CD4-positive, alpha-beta T cell treated with Interleukin-15 for 1 hour (primary cell): ENCODE data around the gene TRAPPC2L.

Experiments used
- DNase-seq: peaks from one replicate; pipeline ENCODE4 v3.0.0-alpha.2; 2020

TRAPPC2L gene

DNA sequence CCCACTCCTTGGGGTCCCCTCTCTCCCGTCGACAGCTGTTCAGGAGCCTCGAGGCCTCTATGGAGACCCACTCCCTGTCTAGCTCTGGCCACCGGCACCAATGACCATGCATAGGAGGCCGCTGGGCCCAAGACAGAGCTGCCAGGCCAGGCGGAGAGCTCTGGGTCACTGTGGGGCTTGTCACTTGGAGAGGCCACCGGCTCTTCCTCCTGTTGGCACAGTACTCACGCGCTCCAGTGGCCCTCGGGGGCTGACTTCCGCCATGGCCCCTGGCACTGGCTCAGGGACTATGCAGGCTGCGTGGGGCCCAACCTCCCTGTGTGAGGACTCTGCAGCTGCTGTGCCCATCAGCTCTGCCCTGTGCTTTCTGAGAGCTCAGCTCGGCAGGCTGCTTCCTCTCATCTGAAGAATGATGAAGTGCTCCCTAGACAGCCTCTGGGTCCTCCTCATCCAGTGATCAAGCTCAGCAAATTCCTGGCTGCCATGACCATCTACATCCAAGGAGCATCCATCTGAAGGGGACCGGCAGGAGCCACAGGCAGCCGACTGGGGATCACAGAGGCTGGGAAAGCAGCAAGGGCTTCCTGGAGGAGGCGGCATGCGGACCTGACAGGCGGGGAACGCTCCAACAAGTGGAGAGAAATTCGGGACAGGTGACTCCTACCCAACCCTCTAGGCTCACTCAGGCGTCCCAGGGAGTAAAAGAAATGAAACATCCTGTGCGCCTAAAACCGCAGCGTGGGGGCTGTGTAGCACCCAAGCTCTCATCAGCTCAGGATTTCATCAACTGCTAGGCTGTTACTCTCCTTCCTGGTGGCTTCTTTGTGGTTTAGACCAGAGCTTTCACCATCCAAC is 17.0 kb upstream of the TRAPPC2L start:
- no peak for DNase-seq

DNA sequence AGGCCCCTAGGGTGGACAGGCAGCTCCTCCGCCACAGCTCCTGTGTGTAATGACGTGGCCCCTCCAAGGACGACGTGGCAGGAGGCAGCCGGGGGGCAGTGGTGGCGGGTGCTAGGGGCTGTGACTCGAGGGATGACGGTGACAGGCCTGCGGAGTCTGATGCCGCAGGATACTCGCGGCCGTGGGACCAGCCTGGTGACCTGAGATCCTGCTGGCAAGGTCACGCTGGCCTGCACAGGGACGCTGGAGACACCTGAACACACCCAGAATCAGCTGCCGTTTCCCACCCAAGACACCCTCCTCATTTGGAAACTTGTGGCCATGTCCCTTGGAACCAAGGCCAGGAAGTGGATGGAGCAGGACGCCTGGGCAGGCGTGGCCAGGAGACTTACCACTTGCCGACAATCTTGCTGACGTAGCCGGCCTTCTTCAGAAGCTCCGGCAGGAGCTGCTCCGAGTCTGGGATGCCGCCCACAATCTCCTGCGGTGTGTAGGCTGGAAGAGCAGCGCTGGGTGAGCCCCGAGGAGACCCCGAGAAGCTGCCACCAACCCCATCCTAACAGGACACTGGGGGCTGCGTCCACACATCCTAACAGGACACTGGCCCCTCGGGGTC is 16.2 kb upstream of the TRAPPC2L start:
- DNase-seq: no peak

DNA sequence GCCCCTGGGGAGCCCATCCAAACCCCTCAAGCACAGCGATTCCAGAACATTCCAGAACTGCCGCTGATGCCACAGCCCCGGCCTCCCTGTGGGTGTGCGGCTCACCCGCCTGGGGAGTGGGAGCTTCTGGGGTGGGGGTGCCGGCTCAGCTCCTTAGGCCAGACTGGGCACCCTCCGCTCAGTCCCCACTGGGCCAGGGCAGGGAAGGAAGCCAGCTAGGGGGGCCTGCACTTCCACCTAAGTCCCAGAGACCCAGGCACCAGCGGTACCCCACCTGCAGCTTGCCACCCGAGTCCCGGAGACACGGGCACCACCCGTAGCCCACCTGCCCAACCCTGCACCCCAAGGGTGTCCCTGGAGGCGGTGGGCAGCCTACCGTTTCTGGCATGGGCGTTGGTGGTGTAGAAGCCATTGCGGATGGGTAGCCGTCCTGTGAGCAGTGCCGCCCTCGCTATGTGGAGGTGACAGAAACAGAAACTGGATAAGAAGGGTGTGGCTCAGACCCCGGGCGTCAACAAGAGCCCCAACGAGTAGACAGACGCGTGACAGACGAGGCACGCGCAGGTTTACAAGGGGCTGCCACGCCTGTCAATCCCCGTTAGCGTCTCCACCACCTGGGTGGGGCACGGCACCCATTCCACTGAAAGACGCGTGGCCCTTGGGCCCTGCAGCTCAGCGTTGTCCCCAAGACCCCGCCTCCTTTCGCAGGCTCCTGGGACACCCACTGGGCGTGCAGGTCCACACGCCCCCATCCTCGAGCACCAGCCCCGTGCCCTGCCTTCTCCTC is 15.2 kb upstream of the TRAPPC2L start:
- no peak for DNase-seq

DNA sequence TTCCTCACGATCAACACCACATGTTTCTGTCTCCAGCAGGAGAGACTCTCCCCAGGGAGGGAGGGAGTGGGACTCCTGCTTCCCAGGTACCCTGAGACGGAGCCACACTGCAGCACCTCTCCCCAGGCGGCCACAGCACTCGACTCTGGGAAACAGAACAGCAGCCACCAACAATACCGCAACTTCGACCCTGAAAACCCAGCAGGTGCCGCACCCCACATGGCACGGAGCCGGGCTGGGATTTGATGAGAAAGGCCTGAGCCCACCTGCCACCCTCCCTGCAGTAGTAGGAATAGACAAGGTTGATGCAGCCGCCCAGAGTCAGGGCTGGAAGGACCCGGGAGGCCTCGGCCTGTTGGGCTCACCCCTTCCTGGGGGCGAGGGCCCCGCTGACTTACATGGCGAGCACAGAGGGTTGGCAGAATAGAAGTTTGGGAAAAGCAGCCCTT is 14.6 kb upstream of the TRAPPC2L start:
- no peak for DNase-seq

DNA sequence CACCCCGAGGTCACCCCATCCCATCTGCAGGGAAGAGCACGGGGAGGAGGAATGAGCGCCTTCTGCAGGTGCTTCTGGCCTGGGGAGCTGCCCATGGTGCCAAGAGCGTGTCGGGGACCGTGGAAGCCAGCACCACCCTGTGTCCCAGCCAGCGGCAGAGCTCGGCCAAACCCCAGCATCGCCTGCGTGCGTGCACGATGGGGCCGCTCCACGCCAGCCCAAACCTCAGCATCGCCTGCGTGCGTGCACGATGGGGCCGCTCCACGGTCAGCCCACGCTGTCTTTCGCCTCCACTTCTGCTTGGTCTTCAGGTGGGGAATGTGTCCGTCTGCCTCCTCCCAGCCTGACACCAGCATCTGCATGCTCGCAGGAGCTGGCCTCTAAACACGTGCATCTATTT is 14.1 kb upstream of the TRAPPC2L start:
- DNase-seq: no peak

DNA sequence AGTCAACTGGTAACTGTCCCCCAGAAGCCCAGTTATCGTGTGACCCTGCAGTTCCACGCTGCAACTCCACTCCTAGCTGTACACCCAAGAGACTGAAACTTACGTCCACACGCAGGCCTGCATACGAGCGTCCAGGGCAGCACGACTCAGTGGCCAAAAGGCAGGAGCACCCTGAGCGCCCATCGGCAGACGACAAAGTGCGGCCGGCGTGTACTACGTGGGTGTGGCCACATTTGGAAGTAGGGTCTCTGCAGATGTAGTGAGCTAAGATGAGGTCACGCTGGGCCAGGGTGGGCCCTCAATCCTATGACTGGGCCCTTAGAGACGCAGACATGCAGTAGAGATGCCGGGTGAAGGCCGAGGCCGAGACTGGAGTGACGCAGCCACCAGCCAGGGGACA is 13.7 kb upstream of the TRAPPC2L start:
- no peak for DNase-seq

DNA sequence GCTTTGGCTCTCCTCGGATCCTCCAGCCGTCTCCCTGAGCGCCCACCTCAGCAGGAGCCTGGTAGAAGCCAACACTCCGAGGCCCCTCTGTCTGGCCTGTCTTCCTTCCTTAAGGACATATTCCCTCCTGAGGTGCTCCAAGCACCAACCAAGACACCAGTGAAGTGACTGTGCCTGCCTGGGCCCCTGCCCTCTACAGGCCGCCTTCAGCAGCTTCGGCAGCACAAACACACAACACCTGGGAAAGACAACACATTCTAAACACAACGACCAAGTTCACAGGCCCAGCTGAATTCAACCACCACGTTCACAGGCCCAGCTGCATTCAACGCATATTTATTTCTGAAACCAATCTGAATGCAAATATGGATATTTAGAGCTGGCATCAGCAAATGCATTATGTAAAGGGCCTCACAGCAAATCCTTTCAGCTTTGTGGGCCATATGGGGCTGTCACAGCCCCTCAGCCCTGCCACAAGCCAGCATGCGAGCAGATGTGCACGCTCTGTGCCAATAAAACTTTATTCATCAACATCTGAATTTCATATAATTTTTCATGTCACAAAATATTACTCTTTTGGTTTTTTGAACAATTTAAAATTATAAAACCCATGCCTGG is 12.4 kb upstream of the TRAPPC2L start:
- no peak for DNase-seq

DNA sequence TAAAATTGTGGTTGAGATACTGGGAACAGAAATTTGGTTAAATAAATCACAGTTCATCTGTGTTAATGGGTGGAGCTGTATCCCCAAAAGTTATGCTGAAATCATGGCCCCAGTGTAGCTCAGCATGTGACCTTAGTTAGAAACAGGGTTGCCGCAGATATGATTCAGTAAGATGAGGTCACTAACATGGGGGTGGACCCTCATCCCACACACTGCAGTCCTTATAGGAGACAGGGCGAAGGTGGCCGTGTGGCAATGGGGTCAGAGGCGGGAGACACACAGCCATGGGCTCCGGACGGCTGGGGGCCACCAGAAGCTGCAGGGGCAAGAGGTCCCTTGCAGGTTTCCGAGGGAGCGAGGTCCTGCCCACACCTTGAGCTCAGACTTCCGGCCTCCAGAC is 10.8 kb upstream of the TRAPPC2L start:
- DNase-seq: no peak

DNA sequence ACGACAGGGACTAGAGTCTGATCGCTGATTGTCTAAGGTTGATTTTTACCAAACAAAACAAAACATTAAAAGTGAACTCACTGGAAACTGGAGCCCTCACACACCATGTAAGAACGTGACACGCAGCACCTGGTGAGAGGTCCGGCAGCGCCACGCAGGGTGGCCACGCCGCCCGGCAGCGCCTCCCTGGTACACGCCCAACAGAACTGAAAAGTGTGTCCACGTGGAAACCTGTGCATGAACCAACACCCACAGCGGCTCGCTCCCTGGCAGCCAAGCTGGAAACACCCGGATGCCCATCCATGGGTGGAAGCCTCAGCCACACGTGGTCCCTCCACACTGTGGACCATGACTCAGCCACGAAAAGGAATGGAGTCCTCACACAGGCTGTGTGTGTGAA is 9.3 kb upstream of the TRAPPC2L start:
- DNase-seq: no peak

DNA sequence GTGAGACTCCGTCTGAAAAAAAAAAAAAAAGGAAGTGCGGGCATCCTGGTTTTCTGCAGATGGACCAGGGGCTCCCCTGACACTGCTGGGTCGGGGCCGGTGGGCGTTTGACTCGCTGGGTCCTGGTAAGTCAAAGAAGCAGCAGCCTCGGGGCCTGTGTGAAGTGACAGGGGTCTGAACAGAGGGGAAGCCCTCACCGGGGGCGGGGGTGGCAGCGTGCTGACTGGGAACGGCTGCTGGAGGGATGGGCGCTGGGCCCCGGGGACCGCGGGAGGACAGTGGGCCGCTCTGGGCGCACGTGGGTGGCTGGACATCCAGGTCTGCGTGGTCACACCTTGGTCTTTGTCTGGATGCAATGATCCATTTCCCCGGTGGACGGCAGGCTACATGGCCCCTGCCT is 8.4 kb upstream of the TRAPPC2L start:
- no peak for DNase-seq

DNA sequence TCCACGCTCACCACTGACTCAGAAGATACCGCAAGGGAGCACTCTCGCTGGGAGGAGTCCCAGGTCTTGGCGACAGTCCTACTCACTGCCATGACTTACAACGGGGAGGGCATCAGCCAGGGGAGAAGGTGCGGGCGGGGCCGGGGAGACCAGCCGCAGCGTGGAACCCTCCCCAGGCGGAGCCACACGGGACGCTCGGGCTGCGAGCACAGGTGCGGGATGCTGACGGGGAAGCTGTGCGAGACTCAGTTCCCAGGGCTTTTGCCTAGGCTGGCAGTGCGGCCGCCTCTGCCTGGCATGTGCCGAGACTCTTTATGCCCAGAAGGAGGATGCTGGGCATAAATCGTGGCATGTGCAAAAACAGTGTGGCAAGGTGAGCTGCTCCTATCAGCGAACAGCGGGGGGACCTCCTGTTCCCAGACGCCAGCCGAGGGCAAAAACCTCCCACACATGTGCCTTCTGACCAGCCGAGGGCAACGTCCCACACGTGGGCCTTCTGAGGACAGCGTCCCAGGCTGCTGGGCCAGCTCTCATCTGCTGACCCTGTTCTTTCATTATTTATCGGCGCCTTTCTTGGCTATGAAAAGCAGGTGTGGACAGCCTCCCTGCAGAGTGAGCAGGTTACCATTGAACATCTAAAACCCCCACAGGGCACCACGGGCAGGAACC is 6.3 kb upstream of the TRAPPC2L start:
- DNase-seq: no peak

DNA sequence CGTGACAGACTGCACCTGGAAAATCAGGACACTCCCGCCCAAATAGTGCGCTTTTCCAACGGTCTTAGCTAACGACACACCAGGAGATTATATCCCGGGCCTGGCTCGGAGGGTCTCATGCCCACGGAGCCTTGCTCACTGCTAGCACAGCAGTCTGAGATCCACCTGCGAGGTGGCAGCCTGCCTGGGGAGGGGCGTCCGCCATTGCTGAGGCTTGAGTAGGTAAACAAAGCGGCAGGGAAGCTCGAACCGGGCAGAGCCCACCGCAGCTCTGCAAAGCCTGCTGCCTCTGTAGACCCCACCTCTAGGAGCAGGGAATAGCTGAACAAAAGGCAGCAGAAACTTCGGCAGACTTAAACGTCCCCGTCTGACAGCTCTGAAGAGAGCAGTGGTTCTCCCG is 5.3 kb upstream of the TRAPPC2L start:
- DNase-seq: no peak

DNA sequence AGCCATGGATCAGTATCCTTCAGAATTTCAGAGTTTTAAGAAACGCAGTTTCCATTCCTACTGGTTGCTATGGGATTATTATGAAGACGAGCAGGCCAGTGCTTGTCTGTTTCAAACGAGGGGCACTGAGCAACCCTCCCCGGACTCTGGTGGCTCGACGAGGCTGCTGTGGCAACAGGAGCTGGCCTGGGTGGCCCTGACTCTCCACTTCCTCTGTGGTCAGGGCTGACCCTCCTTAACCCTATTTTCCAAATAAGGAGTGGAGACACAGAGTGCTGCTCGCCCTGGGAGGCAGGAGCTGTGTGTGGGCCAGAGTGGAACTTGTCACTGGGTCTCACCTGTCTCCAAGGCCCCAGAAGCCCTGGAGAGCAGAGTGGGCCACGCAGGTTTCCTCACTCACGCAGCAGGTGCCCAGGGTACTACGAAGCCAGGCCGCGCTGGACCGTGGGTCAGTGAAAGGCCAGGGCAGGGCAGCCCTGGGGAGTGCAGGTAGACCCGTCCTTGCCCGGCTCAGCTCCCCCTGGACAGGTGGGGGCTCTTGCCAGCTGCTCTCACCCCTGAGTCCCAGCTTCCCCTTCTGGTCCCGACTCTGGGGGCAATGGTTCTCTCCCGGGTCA is 3.5 kb upstream of the TRAPPC2L start:
- DNase-seq: no peak

DNA sequence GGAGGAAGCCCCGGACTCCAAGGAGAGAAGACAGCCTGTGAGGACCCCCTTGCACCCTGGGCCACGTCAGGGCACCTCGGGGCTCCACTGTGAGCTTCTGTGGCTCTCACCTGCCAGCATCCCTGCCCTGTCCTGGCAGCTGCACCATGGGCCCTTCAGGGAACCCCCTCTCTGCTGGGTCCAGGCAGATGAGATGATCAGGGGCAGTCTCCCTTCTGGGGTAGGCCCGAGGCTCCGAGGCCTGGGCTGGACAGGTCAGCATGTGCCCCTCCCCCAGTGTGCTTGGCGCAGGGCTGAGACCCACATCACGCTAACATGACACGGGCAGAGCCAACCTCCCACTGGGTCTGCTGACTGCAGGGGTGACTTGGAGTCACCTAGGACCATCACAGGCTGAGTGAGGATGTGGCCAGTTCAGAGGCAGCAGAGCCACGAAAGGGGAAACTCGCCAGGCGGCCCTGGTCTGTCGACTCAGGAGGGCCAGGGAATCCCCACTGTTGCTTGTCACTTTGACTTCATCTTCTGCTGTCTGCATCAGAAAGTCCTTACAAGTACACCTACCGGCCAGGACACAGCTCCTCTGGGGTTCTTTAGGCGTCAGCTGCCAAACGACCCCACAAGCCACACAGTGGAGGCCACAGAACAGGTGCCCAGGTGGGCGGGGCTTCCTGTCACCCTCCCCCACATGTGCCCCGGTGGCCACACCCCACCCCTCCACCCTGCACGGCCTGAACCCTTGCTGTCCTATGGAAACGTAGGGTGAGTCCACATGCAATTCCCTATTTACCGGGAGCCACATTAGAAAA is 2.4 kb upstream of the TRAPPC2L start:
- peak; percentile 64 for DNase-seq

DNA sequence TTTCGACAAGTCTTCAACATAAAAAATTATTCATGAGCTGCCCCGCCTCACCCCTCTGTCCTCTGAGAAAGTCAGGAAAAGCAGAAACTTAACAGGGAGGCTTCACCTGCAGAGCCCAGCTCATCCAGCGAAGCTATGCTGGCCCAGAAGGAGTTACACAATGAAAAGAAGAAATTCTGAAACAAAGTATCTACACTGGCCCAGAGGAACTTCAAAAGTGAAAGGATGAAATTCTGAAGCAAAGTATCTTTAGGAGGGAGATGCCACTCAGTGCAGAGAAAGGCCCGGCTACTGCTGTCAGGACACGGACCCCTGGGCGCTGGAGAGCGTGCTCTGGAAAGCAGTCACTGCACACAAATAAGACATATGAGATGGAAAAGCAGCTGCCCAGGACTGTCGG is 1.8 kb upstream of the TRAPPC2L start:
- no peak for DNase-seq

DNA sequence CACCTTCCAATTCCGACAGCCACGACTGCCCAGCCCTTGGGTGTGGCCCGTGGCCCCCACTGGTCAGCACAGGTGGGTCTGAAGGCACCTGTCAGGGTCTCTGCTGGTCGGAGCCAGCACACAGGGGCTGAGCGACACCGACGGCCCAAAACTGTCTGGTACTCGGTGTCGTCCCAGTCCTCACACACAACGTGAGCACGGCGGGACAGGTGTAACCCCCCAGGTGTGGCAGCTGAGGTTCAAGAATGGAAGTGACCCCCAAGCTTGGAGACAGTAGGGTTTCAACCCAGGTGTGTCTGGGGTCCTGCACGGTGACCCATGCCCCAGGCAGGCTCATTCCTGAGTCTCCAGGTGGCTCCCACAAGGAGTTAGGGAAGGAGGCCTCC is 1.2 kb upstream of the TRAPPC2L start:
- DNase-seq: no peak

DNA sequence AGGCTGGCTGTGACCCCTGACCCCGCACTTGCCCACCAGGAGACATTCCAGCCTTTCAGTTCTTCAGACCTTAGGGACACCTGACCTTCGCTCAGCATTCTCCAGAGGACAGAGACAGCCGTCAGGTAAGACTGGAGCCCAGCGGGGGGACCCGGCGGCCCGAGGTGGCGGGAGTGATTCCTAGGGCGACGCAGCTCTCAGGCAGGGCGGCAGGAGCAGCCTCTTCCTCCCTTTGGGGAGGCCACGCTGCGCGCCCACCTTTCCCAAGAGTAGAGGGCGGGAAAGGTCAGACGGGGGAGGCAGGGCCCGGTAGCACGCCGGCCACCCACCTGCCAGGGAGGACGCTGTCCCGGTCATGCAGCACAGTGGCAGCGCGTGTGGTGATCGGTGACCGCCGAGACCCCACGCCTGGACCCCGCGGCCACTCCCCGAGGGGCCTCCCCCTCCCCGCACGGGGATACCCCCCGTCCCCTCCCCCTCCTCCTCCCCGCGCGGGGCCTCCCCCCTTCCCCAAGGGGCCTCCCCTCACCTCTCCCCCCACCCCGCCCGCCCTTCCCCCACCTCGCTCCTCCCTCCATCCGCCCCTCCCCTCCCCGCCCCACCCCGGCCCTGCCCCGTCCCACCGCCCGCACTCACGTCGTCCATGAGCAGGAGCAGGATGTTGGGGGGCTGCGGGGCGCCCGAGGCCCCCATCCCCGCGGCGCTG is 652 bp upstream of the TRAPPC2L start:
- DNase-seq: no peak

DNA sequence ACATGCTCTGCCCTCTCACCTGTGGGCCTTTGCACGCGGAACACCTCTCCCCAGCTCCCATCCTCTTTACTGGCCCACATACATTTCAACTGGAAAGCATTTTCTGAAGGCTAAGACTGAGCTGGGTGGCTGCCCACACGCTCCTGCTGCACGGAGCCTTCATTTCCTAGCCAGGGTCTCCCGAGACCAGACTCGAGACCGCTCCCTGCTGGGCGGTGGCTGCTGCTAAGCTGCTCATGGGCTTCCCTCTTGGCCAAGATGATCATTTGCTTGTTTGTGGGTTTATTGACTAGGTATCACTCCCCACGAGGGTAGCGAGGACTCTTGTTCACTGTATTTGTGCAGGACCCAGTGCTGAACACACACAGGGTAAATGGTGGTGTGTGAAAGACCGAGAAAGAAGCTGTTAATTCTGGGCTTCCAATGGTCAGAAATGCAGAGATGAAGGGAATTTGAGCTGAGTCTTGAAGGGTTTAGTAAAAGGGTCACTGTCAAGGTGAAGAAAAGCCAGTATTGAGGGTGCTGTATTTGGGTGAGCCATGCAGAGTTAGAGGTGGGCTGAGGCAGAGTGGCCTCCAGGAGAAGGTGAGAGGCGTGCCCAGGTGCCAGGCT is 907 bp downstream of the TRAPPC2L start:
- DNase-seq: peak; percentile 75

DNA sequence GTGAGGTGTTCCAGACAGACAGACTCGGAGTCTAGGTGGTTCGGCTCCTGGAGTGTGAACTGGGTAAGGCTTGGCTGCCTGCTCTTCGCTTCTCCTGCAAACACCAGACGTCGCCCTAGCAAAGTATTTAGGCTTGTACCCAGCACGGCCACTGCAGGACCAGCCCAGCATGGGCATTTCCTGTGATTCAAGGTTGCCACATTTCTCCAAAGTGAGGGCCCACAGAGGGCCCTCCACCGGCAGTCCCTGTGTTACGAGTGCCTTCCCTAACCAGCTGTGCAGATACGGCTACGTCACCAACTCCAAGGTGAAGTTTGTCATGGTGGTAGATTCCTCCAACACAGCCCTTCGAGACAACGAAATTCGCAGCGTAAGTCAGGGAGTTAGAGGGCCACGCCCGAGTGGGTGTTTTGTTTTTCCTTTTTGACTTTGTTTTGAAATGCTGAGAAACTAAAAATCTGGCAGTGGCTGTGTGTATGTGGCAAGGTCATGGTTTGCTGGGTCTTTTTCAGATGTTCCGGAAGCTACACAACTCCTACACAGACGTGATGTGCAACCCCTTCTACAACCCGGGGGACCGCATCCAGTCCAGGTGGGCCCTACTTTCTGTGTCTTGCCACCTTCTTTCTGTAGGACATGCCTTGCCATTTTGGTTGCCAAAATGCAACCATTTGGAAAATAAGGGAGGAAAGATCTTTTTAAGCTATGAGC is 2.6 kb downstream of the TRAPPC2L start:
- no peak for DNase-seq

DNA sequence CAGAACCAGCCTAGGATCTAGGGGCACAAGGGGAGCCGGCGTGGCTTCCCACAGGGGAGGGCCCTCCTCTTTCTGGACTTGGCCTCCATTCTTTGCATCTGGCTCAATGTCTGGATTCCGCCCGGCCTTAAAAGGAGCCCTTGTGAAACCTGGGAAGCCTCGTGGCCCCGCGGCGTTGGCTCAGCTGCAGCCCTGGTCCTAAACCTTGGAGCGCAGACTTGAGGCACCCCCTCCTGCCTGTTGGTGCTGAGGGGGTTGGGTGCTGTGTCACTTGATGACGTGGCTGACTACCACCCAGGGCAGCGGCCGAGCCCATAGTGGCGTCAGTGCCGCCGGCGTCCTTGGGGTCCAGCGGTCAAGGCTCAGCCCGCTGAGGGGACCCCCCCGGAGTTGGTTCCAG is 4.4 kb downstream of the TRAPPC2L start:
- no peak for DNase-seq
